ENCODE results near the gene SMPD1. TPM values are rescaled to one million over a fixed set of nuclear protein-coding genes. Genes with fewer than 3 reads are reported as not detected.

SMPD1 gene
- 12.0 and 13.0 TPM in 2 replicates for total RNA-seq (2014; rRNA removed; shearing (Covaris generic))

DNA sequence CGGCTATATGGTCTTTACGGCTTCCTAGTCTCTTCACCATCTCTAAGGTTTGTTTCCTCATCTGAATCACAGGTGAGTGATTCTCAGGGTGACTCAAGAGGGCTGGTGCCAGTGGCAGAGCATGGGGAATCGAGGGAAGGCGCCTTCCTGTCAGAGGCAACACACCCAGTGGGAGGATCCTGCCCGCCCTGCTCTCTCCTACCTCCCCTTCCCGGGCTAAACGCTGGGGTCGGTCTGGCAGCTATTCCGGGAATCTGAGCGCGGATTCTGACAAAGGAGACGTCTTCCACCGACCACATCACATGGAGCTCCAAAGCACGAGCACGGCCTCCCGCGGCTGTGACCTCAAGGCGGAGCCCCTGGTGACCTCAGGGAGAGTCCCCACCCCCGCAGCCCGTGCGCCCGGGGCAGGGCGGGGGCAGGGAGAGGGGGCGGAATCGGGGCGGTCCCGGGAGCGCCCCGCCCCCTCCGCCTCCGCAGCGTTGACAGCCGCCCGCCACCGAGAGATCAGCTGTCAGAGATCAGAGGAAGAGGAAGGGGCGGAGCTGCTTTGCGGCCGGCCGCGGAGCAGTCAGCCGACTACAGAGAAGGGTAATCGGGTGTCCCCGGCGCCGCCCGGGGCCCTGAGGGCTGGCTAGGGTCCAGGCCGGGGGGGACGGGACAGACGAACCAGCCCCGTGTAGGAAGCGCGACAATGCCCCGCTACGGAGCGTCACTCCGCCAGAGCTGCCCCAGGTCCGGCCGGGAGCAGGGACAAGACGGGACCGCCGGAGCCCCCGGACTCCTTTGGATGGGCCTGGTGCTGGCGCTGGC lies at the start of gene SMPD1:
SMPD1 (plus strand) TSS at position 570 of the 813 bp plus-strand sequence; CDS start at position 695, 125 bp downstream.
- H3K27ac ChIP-seq = peak within 1 kb of the TSS; percentile 23; the same call in 1 of the 2 replicates
- H3K4me1 ChIP-seq = no peaks in the 10 kb centered on the region; the same call in 1 of the 2 replicates
- H3K27me3 ChIP-seq = no peaks in the 10 kb centered on the region
- peak within 1 kb of the TSS; percentile 72 for H3K4me3 ChIP-seq
- H3K9me3 ChIP-seq (replicated peaks) = no peaks in the 10 kb centered on the region
- peak; percentile 88 to 89 for DNase-seq
- H3K36me3 ChIP-seq = no peaks in the 10 kb centered on the region

DNA sequence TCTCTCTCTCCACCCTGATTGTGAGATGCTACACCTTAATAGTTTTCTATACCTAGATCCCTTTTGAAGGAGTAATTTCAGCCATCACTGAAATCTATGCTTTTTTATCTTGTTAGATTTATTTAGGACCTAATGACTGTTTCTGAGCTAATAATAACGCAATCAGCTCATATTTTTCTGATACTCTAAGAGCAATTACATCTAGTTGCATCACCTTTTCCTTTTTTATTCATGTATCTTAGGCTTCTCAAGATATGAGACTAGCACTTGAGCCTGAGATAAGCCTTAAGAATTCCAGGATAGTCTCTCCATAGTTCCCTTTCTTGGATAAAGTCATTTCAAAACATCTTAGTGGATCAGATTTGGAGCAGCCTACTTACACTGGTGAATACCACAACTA lies 44.9 kb upstream of the SMPD1 start:
- no peak overlapping the region for H3K4me3 ChIP-seq
- H3K27me3 ChIP-seq = no peaks in the 10 kb centered on the region
- no peaks in the 10 kb centered on the region for H3K36me3 ChIP-seq
- DNase-seq = no peak
- H3K27ac ChIP-seq = no peak overlapping the region
- H3K4me1 ChIP-seq = no peaks in the 10 kb centered on the region
- no peaks in the 10 kb centered on the region for H3K9me3 ChIP-seq (replicated peaks)

GRCh38 chr11:6350043-6350442 lies 40.2 kb upstream of the SMPD1 start:
- H3K4me3 ChIP-seq = no peak overlapping the region
- no peaks in the 10 kb centered on the region for H3K9me3 ChIP-seq (replicated peaks)
- no peak overlapping the region for H3K27ac ChIP-seq
- H3K4me1 ChIP-seq = peaks cover 13% of the 10 kb centered on the region; the same call in 1 of the 2 replicates
- DNase-seq = no peak
- no peaks in the 10 kb centered on the region for H3K27me3 ChIP-seq
- no peaks in the 10 kb centered on the region for H3K36me3 ChIP-seq

- no peaks in the 10 kb centered on the region for H3K36me3 ChIP-seq
- no peak for DNase-seq
- H3K27ac ChIP-seq = no peak overlapping the region
- no peaks in the 10 kb centered on the region for H3K9me3 ChIP-seq (replicated peaks)
- no peaks in the 10 kb centered on the region for H3K27me3 ChIP-seq
- H3K4me1 ChIP-seq = peaks cover 15% of the 10 kb centered on the region; the same call in 1 of the 2 replicates
- no peak overlapping the region for H3K4me3 ChIP-seq
Measured at GRCh38 chr11:6350486-6350885, 39.8 kb upstream of the SMPD1 start.

DNA sequence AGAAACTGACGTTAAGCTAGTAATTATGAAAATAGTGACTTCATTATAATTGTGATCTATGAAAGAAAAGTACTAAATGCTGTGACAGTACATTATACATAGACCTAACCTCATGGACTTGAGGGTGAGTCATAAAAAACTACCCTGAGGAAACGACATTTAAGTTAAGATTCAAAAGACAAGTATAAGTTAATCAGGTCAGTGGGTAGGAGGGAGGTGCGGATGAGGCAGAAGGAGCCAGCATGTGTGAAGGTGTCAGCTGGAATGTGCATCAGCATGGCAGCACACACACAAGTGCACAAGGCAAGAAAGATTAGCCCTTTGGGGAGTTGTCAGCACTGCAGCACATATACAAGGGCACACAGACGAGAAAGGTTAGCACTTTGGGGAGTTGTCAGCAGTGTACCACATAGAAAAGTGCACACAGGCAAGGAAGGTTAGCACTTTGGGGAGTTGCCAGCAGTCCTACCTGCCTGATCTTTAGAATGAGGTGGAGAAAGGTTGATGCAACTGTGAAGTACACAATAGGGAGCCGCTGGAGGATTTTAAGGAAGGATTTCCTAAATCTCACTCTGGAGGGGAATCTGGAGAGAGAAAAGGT lies 38.4 kb upstream of the SMPD1 start:
- Histone ChIP-seq H3K4me3 (no peak overlapping the region), H3K9me3 (replicated peaks) (no peaks in the 10 kb centered on the region), H3K36me3 (no peaks in the 10 kb centered on the region), H3K27me3 (no peaks in the 10 kb centered on the region), H3K27ac (no peak overlapping the region), H3K4me1 (peaks cover 20% of the 10 kb centered on the region)
- peak in 1 of 2 experiments; percentile 14 for DNase-seq

- H3K27ac ChIP-seq = no peak overlapping the region
- DNase-seq = peak; percentile 52 to 83
- H3K4me1 ChIP-seq = peaks cover 26% of the 10 kb centered on the region
- H3K36me3 ChIP-seq = no peaks in the 10 kb centered on the region
- no peak overlapping the region for H3K4me3 ChIP-seq
- H3K27me3 ChIP-seq = no peaks in the 10 kb centered on the region
- H3K9me3 ChIP-seq (replicated peaks) = no peaks in the 10 kb centered on the region
Measured at GRCh38 chr11:6353367-6353987, 36.8 kb upstream of the SMPD1 start.

DNA sequence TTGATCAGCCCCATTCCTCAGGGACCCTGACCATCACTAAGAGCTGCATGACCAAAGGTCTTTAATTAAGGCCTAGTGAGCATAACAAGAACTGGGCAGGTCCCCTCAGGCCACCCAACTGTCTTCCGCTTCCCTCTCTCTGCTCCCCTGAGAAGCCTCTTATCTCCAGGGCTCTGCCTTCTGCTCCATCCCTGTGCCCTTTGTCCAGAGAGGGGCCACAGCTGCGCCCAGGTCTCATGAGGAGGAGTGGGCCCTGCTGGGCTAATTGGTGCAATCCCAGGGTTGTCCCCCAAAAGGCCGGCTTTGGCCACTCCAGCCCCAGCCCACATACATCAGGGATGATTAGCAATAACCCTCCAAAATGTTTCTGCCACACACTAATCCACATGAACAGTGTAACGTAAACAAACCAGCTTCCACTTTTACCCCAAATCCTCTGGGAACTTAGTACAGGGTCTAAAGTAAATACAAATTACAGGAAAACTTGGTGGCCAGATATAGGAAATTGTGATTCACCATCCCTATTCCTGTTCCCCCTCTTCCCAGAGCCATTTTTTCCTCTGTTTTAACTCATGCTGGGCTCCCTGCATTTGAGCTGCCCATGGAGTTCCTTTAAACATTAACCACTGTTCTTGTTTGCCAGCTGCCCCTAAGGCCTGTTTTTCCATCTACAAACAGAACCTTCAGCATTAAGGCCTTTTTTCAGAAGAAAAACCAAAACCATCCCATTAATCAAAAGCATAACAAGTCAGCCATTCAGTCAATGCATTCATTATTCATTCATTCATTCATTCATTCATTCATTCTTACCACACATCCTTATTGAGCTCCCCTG lies 35.4 kb upstream of the SMPD1 start:
- Histone ChIP-seq H3K27ac (peak overlapping the region; percentile 16; the same call in 1 of the 2 replicates), H3K9me3 (replicated peaks) (no peaks in the 10 kb centered on the region), H3K27me3 (no peaks in the 10 kb centered on the region), H3K36me3 (no peaks in the 10 kb centered on the region), H3K4me1 (peaks cover 26% of the 10 kb centered on the region), H3K4me3 (no peak overlapping the region)
- DNase-seq = peak; percentile 20 to 48

- no peaks in the 10 kb centered on the region for H3K27me3 ChIP-seq
- H3K27ac ChIP-seq = no peak overlapping the region
- no peak overlapping the region for H3K4me3 ChIP-seq
- H3K4me1 ChIP-seq = peaks cover 26% of the 10 kb centered on the region
- no peaks in the 10 kb centered on the region for H3K36me3 ChIP-seq
- no peak for DNase-seq
- no peaks in the 10 kb centered on the region for H3K9me3 ChIP-seq (replicated peaks)
Measured at GRCh38 chr11:6356503-6357055, 33.7 kb upstream of the SMPD1 start.

- H3K36me3 ChIP-seq = no peaks in the 10 kb centered on the region
- H3K27me3 ChIP-seq = no peaks in the 10 kb centered on the region
- H3K9me3 ChIP-seq (replicated peaks) = no peaks in the 10 kb centered on the region
- no peak overlapping the region for H3K4me3 ChIP-seq
- H3K4me1 ChIP-seq = peaks cover 26% of the 10 kb centered on the region
- peak; percentile 68 to 72 for DNase-seq
- no peak overlapping the region for H3K27ac ChIP-seq
Measured at GRCh38 chr11:6357222-6357621, 33.1 kb upstream of the SMPD1 start.

GRCh38 chr11:6360183-6360582 lies 30.1 kb upstream of the SMPD1 start:
- no peak for DNase-seq
- no peaks in the 10 kb centered on the region for H3K36me3 ChIP-seq
- no peaks in the 10 kb centered on the region for H3K9me3 ChIP-seq (replicated peaks)

GRCh38 chr11:6362185-6362872 lies 27.9 kb upstream of the SMPD1 start:
- H3K27ac ChIP-seq = no peak overlapping the region

More at GRCh38 chr11:6360183-6360582, 30.1 kb upstream of the SMPD1 start:
- Histone ChIP-seq H3K4me1 (peaks cover 14% of the 10 kb centered on the region), H3K27me3 (peaks cover under 1% of the 10 kb centered on the region), H3K27ac (no peak overlapping the region), H3K4me3 (no peak overlapping the region)

DNA sequence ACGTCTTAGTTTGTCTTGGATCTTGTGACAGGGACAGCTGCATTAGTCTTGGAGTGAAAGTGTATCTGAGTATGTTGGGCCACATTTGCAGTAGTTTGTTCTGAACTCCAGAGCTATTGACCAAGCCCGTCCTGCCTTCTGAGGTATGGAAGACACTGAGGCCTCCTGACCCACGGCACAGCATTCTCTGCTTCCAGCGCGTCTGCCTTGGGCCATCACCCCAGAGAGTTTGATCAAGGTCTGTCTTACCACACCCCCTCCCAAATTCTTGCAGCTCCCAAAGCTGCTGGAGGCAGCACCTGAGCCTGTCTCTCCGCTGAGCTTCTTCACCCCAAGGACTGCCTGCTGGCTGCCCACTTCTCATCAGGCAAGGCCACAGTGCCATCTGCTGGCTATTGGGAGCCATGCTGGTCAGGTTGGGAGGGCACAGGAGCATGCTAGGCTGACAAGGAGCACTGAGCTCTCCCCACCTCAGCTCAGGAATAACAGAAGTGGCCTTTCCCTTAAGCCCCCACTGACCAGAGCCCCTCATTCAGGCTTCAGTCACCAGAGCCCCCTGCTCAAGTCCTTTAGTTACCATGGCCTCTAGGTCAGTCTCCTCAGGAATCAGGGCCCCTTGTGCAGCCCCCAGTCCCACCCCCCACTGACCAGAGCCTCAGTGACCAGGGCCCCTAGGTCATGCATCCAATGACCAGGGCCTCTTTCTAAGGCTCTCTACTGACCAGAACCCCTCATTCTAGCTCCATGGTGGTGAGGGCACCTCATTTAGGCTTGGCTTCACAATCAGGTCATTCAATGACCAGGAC lies 27.2 kb upstream of the SMPD1 start:
- no peaks in the 10 kb centered on the region for H3K36me3 ChIP-seq
- no peak overlapping the region for H3K4me3 ChIP-seq
- no peaks in the 10 kb centered on the region for H3K9me3 ChIP-seq (replicated peaks)
- no peak overlapping the region for H3K27ac ChIP-seq
- peaks cover 3% of the 10 kb centered on the region; the same call in 1 of the 2 replicates for H3K4me1 ChIP-seq
- peak; percentile 75 to 89 for DNase-seq
- peaks cover 8% of the 10 kb centered on the region for H3K27me3 ChIP-seq

More at GRCh38 chr11:6362185-6362872, 27.9 kb upstream of the SMPD1 start:
- H3K36me3 ChIP-seq = no peaks in the 10 kb centered on the region
- H3K9me3 ChIP-seq (replicated peaks) = no peaks in the 10 kb centered on the region
- peaks cover 8% of the 10 kb centered on the region for H3K27me3 ChIP-seq
- no peak overlapping the region for H3K4me3 ChIP-seq
- peaks cover 4% of the 10 kb centered on the region; the same call in 1 of the 2 replicates for H3K4me1 ChIP-seq
- no peak for DNase-seq

- no peak for DNase-seq
- peaks cover 3% of the 10 kb centered on the region; the same call in 1 of the 2 replicates for H3K4me1 ChIP-seq
Measured at GRCh38 chr11:6365659-6366058, 24.6 kb upstream of the SMPD1 start.

More at GRCh38 chr11:6365659-6366058, 24.6 kb upstream of the SMPD1 start:
- no peak overlapping the region for H3K4me3 ChIP-seq
- H3K9me3 ChIP-seq (replicated peaks) = no peaks in the 10 kb centered on the region
- no peaks in the 10 kb centered on the region for H3K36me3 ChIP-seq
- peaks cover 8% of the 10 kb centered on the region for H3K27me3 ChIP-seq
- H3K27ac ChIP-seq = no peak overlapping the region
